Measurements from ENCODE around the gene LYPD6B.

Gene LYPD6B

GRCh38 chr2:149155988-149156387 lies 117.5 kb downstream of the LYPD6B start:
- no peak for DNase-seq (ENCODE audit: low spot score)

DNA sequence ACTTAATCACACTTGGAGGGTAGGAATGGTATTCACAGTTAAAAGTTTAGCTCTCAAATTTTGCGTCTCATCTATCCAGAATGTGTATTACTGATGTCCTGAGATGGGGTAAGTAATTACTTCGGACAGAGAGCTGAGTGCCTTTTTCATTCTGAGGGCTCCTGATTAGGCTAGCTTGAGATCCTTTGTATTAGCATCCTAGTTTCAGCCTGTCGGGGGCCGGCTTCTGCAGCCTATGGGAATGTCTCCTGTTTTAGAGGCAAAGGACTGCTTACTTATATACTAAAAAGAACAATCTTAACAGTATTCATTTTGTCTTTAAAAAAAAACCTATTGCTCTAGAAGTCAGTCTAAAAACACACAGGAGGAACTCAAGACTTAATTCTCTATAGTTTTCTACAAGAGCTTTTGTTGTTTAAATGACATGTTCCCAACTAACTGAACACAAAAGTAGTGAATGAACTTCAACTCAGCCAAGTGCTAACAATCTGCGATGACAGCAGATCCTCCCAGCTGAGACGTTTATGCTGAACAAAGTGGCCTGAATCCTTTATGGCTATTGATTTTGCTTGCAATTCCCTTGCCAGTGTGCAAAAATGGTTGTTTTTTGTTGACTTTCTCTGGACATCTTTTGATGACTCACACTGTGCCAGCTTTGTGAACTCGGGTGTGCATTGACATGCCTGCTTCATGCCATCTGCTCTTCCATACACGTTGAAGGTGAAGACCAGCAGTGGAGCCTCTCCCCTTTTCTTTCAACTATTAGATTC lies 118.7 kb downstream of the LYPD6B start:
- DNase-seq (ENCODE audit: low spot score) = no peak
- H3K4me3 ChIP-seq = no peak overlapping the region
- TF ChIP-seq CTCF (IDR thresholded peaks at IDR 0.05) = no peak
- no peak overlapping the region for H3K27ac ChIP-seq

More at GRCh38 chr2:149155988-149156387, 117.5 kb downstream of the LYPD6B start:
- H3K4me3 ChIP-seq = no peak overlapping the region
- no peak for TF ChIP-seq CTCF (IDR thresholded peaks at IDR 0.05)
- H3K27ac ChIP-seq = no peak overlapping the region

GRCh38 chr2:149158957-149159356 lies 120.5 kb downstream of the LYPD6B start:
- Histone ChIP-seq H3K27ac (no peak overlapping the region), H3K4me3 (no peak overlapping the region)
- no peak for DNase-seq (ENCODE audit: low spot score)
- TF ChIP-seq CTCF (IDR thresholded peaks at IDR 0.05) = no peak

DNA sequence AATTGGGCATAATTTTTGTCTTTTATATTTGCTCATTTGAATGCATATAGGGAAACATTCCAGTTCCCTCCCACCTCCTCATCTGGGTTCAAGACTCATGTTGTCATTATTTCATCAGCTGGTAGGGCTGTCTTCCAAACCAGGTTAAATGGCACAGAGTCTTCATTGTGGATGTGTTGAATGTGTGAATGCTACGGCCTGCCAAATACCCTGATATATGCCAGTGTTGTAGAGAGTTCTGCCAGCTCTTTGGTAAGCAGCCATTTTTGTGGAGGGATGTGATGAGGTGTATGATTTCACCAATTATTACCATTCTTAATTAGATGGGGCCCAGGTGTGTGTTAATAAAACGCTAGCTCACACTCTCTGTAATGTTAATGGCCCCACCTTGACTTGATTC lies 121.7 kb downstream of the LYPD6B start:
- Histone ChIP-seq H3K27ac (no peak overlapping the region), H3K4me3 (no peak overlapping the region)
- DNase-seq (ENCODE audit: low spot score) = no peak
- TF ChIP-seq CTCF (IDR thresholded peaks at IDR 0.05) = no peak

DNA sequence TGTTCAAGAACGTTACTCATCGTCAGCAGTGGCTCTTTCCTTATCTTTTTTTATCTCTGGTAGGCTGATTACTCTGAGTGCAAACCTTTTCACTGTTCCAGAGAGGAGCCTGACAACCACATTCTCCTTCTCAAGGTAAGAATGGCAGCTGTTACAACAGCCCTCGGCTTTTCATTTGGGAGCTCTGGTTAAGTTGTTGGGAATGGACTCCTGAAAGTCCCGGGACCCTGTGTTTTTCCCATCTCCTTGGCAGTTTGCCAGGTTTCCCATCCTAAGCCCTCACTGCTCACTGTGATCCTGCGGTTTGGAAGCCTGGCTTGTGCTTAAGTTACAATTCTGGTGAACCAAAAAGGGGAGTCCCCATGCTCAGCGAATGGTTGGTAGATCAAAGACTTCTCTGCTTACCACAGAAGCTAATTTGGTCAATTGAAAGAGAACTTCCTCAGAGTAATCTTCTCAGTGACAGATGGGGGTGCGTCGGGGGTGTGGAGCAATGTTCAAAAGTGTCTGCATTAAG lies 122.3 kb downstream of the LYPD6B start:
- no peak for DNase-seq (ENCODE audit: low spot score)
- H3K27ac ChIP-seq = no peak overlapping the region
- H3K4me3 ChIP-seq = no peak overlapping the region
- TF ChIP-seq CTCF (IDR thresholded peaks at IDR 0.05) = no peak

GRCh38 chr2:149161481-149162225 lies 123.2 kb downstream of the LYPD6B start:
- no peak for DNase-seq (ENCODE audit: low spot score)
- Histone ChIP-seq H3K27ac (no peak overlapping the region), H3K4me3 (no peak overlapping the region)
- TF ChIP-seq CTCF (IDR thresholded peaks at IDR 0.05) = no peak
